HG03442 (cell line): ENCODE results near the gene CELA1.
"Not testable (repeated sequence)": the region's sequence is repeated elsewhere in the genome, so short reads cannot be mapped to it uniquely, and the experiment has no call there.

ENCODE experiments used
- ATAC-seq: cut with Tn5 transposase; IDR thresholded peaks from one replicate; pipeline ENCODE4 v1.9.1; 2021; ENCODE audit warnings: mild to moderate bottlenecking, moderate library complexity; ENCODE audit not compliant: unreplicated experiment

Gene CELA1

GRCh38 chr12:51349026-51349425 lies 2.5 kb upstream of the CELA1 start:
- ATAC-seq: no peak

GRCh38 chr12:51348116-51348515 lies 1.6 kb upstream of the CELA1 start:
- no peak for ATAC-seq

GRCh38 chr12:51345681-51346080 lies 798 bp downstream of the CELA1 start:
- ATAC-seq: no peak

- ATAC-seq: no peak
Measured at GRCh38 chr12:51343201-51343600, 3.3 kb downstream of the CELA1 start.

GRCh38 chr12:51342416-51342815 lies 4.1 kb downstream of the CELA1 start:
- no peak for ATAC-seq

GRCh38 chr12:51341251-51342007 lies 5.0 kb downstream of the CELA1 start:
- ATAC-seq: no peak

GRCh38 chr12:51339750-51340149 lies 6.7 kb downstream of the CELA1 start:
- no peak for ATAC-seq

- ATAC-seq: not testable (repeated sequence)
Measured at GRCh38 chr12:51337336-51337735, 9.1 kb downstream of the CELA1 start.

GRCh38 chr12:51335931-51336330 lies 10.5 kb downstream of the CELA1 start:
- ATAC-seq: no peak

- ATAC-seq: no peak
Measured at GRCh38 chr12:51334764-51335163, 11.7 kb downstream of the CELA1 start.

- no peak for ATAC-seq
Measured at GRCh38 chr12:51333536-51333935, 12.9 kb downstream of the CELA1 start.

- no peak for ATAC-seq
Measured at GRCh38 chr12:51330186-51330585, 16.3 kb downstream of the CELA1 start.

GRCh38 chr12:51329742-51330141 lies 16.7 kb downstream of the CELA1 start:
- ATAC-seq: no peak

GRCh38 chr12:51328587-51328986 lies 17.9 kb downstream of the CELA1 start:
- no peak for ATAC-seq

GRCh38 chr12:51326698-51327439 lies 19.6 kb downstream of the CELA1 start:
- no peak for ATAC-seq

- no peak for ATAC-seq
Measured at GRCh38 chr12:51324953-51325352, 21.5 kb downstream of the CELA1 start.

- ATAC-seq: peak; percentile 53
Measured at GRCh38 chr12:51323966-51324895, 22.2 kb downstream of the CELA1 start, which contains the start of gene BIN2. TSS of gene BIN2 (minus strand) at chr12:51324174. CDS start at chr12:51324102, 72 bp downstream.

- no peak for ATAC-seq
Measured at GRCh38 chr12:51323317-51323960, 23.0 kb downstream of the CELA1 start.

- no peak for ATAC-seq
Measured at GRCh38 chr12:51322452-51322851, 24.0 kb downstream of the CELA1 start.

GRCh38 chr12:51321882-51322281 lies 24.6 kb downstream of the CELA1 start:
- ATAC-seq: no peak
